ENCODE results near the gene CFAP73.
"Not testable (repeated sequence)": the region's sequence is repeated elsewhere in the genome, so short reads cannot be mapped to it uniquely, and the experiment has no call there.

The CFAP73 gene

GRCh38 chr12:113114447-113115178 lies 34.9 kb upstream of the CFAP73 start:
- Mint-ChIP-seq H3K27ac (no peak overlapping the region), H3K4me3 (no peak overlapping the region), H3K4me1 (no peaks in the 10 kb centered on the region), H3K27me3 (peaks cover 23% of the 10 kb centered on the region), H3K36me3 (peaks cover 42% of the 10 kb centered on the region), H3K9me3 (no peaks in the 10 kb centered on the region)
- peak; percentile 42 for ATAC-seq

DNA sequence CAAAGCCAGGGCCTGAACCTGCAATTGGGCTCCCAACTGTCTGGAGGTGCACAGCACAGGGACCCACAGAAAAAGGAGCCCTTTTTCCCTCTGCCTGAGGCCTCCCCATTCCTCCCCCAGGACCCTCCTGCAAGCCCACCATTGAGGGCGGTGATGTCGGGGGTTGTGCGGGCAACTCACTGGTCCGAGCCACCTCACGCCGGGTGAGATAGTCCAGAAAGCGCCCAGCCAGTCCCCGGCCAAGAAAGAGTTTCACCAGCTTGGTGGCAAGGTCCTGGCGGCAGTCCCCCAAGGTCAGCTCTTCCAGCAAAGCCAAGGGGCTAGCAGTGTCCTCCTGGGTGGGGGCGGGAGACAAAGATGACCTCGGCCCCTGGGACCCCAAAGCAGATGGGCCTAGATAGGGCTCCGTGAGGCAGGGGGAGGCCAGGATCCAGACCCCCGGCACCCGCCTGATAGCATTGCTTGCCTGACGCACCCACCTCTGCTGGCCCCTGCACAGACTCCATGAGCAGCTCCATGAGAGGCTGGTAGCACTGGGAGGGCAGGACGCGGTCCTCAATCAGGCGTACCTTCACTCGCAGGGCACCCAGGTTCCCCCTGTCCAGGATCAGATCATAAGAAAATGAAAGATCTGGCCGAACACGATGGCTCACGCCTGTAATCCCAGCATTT lies 33.9 kb upstream of the CFAP73 start:
- peaks cover 5% of the 10 kb centered on the region for H3K4me1 Mint-ChIP-seq
- peaks cover 49% of the 10 kb centered on the region for H3K36me3 Mint-ChIP-seq
- no peak overlapping the region for H3K4me3 Mint-ChIP-seq
- no peak overlapping the region for H3K27ac Mint-ChIP-seq
- ATAC-seq = no peak
- peaks cover 31% of the 10 kb centered on the region for H3K27me3 Mint-ChIP-seq
- H3K9me3 Mint-ChIP-seq = no peaks in the 10 kb centered on the region

DNA sequence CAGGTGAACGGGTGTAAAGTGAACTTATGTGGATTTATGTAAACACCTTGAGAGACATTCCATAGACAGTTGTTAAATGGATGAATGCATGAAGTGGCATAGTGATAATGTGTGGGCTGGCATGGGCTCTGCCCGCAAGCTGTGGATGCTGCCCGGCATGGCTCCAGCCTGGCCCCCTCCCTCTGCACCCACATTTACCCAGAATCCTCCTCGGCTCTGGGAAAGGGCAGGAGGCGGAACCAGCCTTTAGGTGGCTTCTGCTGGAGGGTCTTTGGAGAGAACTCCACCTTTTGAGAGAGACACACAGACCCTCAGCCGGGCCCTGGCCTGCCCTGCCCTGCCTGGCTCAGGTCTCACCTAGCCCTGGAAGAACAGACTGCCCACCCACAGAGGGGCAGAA lies 32.6 kb upstream of the CFAP73 start:
- Mint-ChIP-seq H3K27ac (no peak overlapping the region), H3K27me3 (peaks cover 34% of the 10 kb centered on the region), H3K9me3 (no peaks in the 10 kb centered on the region), H3K4me3 (no peak overlapping the region), H3K4me1 (peaks cover 5% of the 10 kb centered on the region), H3K36me3 (peaks cover 46% of the 10 kb centered on the region)
- no peak for ATAC-seq

- not testable (repeated sequence) for H3K27ac Mint-ChIP-seq, H3K4me3 Mint-ChIP-seq, ATAC-seq, H3K9me3 Mint-ChIP-seq, H3K4me1 Mint-ChIP-seq
- H3K36me3 Mint-ChIP-seq = peaks cover 47% of the 10 kb centered on the region
- H3K27me3 Mint-ChIP-seq = peaks cover 35% of the 10 kb centered on the region
These were observed 31.8 kb upstream of the CFAP73 start for GRCh38 chr12:113117684-113118083.

DNA sequence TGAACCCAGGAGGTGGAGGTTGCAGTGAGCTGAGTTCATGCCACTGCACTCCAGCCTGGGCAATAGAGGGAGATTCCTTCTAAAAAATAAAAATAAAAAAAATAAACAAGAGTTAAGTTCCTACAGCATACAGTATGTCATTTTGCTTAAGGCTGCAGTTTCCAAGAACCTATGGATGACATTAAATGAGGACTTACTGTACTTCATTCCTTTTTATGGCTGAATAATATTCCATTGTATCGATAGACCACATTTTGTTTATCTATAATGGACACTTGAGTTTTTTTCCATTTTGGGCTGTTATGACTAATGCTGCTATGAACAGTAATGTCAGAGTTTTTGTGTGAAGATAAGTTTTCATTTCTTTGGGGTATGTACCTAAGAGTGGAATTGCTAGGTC lies 31.4 kb upstream of the CFAP73 start:
- no peak overlapping the region for H3K4me3 Mint-ChIP-seq
- peaks cover 35% of the 10 kb centered on the region for H3K27me3 Mint-ChIP-seq
- H3K4me1 Mint-ChIP-seq = peaks cover 5% of the 10 kb centered on the region
- H3K27ac Mint-ChIP-seq = no peak overlapping the region
- ATAC-seq = no peak
- H3K36me3 Mint-ChIP-seq = peaks cover 47% of the 10 kb centered on the region
- no peaks in the 10 kb centered on the region for H3K9me3 Mint-ChIP-seq

- Mint-ChIP-seq H3K36me3 (peaks cover 51% of the 10 kb centered on the region), H3K9me3 (no peaks in the 10 kb centered on the region), H3K27ac (no peak overlapping the region), H3K4me3 (no peak overlapping the region), H3K27me3 (peaks cover 25% of the 10 kb centered on the region), H3K4me1 (peaks cover 5% of the 10 kb centered on the region)
- no peak for ATAC-seq
These were observed 29.4 kb upstream of the CFAP73 start for GRCh38 chr12:113119980-113120669.

GRCh38 chr12:113120670-113121370 lies 28.7 kb upstream of the CFAP73 start:
- peak; percentile 31 for ATAC-seq
- Mint-ChIP-seq H3K27ac (no peak overlapping the region), H3K36me3 (peaks cover 58% of the 10 kb centered on the region), H3K4me1 (peaks cover 5% of the 10 kb centered on the region), H3K4me3 (no peak overlapping the region), H3K9me3 (no peaks in the 10 kb centered on the region), H3K27me3 (peaks cover 25% of the 10 kb centered on the region)

- Mint-ChIP-seq H3K4me3 (no peak overlapping the region), H3K9me3 (no peaks in the 10 kb centered on the region), H3K27me3 (peaks cover 6% of the 10 kb centered on the region), H3K36me3 (peaks cover 55% of the 10 kb centered on the region), H3K27ac (no peak overlapping the region), H3K4me1 (peaks cover 47% of the 10 kb centered on the region)
- no peak for ATAC-seq
These were observed 21.7 kb upstream of the CFAP73 start for GRCh38 chr12:113127791-113128199.

- H3K9me3 Mint-ChIP-seq = no peaks in the 10 kb centered on the region
- no peak overlapping the region for H3K27ac Mint-ChIP-seq
- H3K27me3 Mint-ChIP-seq = no peaks in the 10 kb centered on the region
- ATAC-seq = peak; percentile 31
- peaks cover 50% of the 10 kb centered on the region for H3K36me3 Mint-ChIP-seq
- H3K4me3 Mint-ChIP-seq = no peak overlapping the region
- peaks cover 49% of the 10 kb centered on the region for H3K4me1 Mint-ChIP-seq
These were observed 20.5 kb upstream of the CFAP73 start for GRCh38 chr12:113128802-113129663.

- no peaks in the 10 kb centered on the region for H3K9me3 Mint-ChIP-seq
- H3K36me3 Mint-ChIP-seq = peaks cover 43% of the 10 kb centered on the region
- peaks cover 49% of the 10 kb centered on the region for H3K4me1 Mint-ChIP-seq
- H3K27me3 Mint-ChIP-seq = no peaks in the 10 kb centered on the region
- H3K4me3 Mint-ChIP-seq = peak overlapping the region; percentile 70
- peak; percentile 5 for ATAC-seq
- peak overlapping the region; percentile 69 for H3K27ac Mint-ChIP-seq
These were observed 19.7 kb upstream of the CFAP73 start for GRCh38 chr12:113129664-113130456.

DNA sequence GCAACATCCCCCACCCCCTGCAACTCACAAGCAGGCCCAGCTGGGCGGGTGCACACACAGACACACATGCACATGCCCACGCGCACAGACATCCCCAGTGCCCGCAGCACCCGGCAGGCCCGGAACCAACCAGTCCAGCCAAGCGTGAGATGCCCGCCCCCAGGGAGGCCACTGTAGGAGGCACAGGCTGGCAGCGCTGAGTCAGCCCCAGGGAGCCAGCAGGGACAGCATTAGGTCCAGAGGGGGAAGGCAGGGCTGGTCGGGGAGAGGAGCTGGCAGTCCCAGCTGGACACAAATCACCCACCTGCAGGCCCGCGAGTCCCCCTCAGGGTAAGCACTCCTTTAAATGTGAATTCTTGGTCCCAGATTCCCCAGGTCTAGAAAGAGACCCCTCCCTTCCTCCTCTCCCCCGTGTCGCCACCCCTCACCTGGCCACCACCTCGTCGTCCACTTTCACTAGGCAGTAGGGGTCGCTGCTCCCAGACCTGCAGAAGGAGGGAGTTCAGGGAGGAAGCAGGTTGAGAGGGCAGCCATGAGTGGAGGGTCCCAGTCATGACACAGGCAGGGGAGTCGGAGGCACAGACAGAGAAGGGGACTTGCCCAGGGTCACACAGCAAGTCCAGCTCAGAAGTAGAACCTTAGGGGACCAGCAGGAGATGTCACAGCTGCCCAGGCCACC lies 18.9 kb upstream of the CFAP73 start:
- Mint-ChIP-seq H3K27ac (peak overlapping the region; percentile 69), H3K9me3 (no peaks in the 10 kb centered on the region), H3K4me3 (peak overlapping the region; percentile 70), H3K4me1 (peaks cover 55% of the 10 kb centered on the region), H3K36me3 (peaks cover 36% of the 10 kb centered on the region), H3K27me3 (no peaks in the 10 kb centered on the region)
- peak; percentile 91 for ATAC-seq

DNA sequence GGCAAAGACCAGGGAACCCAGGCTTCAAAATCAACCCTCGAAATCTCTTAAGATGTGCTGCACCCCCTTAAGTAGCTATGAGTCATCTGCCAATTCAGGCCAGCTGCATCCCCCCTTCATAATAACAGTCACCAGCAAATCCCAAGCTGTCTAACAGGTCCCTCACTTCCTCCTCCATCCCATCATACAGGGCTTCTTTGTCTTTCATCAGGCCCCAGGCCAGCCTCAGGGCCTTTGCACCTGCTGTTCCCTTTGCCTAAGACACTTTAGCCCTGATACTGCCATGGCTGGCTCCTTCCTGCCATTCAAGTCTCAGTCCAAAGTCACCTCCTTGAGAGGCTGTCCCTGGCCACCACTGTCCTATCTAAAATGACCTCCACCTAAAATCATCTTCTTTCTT lies 18.0 kb upstream of the CFAP73 start:
- H3K4me1 Mint-ChIP-seq = peaks cover 64% of the 10 kb centered on the region
- H3K27ac Mint-ChIP-seq = peak overlapping the region; percentile 69
- H3K4me3 Mint-ChIP-seq = peak overlapping the region; percentile 47
- no peak for ATAC-seq
- H3K9me3 Mint-ChIP-seq = no peaks in the 10 kb centered on the region
- H3K36me3 Mint-ChIP-seq = peaks cover 33% of the 10 kb centered on the region
- H3K27me3 Mint-ChIP-seq = no peaks in the 10 kb centered on the region

GRCh38 chr12:113133036-113133435 lies 16.5 kb upstream of the CFAP73 start:
- ATAC-seq = no peak
- H3K27me3 Mint-ChIP-seq = no peaks in the 10 kb centered on the region

More at GRCh38 chr12:113133036-113133435, 16.5 kb upstream of the CFAP73 start:
- Mint-ChIP-seq H3K4me1 (peaks cover 74% of the 10 kb centered on the region), H3K9me3 (no peaks in the 10 kb centered on the region), H3K36me3 (peaks cover 33% of the 10 kb centered on the region), H3K4me3 (peak overlapping the region; percentile 23), H3K27ac (no peak overlapping the region)
